IMR-90 (cell line): ENCODE results near the gene OPCML. TPM values are rescaled to one million over a fixed set of nuclear protein-coding genes. Genes with fewer than 3 reads are reported as not detected.

Experiments
- ATAC-seq: fragments of 200-7000 bp; cut with Tn5 transposase; 2 replicates; pipeline ENCODE4 v1.9.1; 2020; ENCODE audit warnings: low read depth, mild to moderate bottlenecking, moderate library complexity
- BruUV-seq: library from RNA; stranded (reverse); fragments of 400-500 nt; replicated peaks from 2 replicates; lab custom pipeline; 2021; lab: Mats Ljungman, UMichigan
- CTCF ChIA-PET: fragments of 300-600 bp; formaldehyde crosslinking; extraction: SDS; loops from one replicate; lab custom pipeline; 2021; ENCODE audit warnings: antibody characterized with exemption; lab: Yijun Ruan, JAX
- POLR2A ChIA-PET: fragments of 300-600 bp; sonication (Branson Sonifier 250); formaldehyde crosslinking; loops from one replicate; lab custom pipeline; 2022; ENCODE audit warnings: antibody characterized with exemption; ENCODE audit not compliant: unreplicated experiment; lab: Charles Lee
- DNase-seq: peaks from one replicate; pipeline ENCODE4 v3.0.0; 2013
- H2AFZ ChIP-seq: replicated peaks from 2 replicates; pipeline ENCODE3; 2013; ENCODE audit warnings: low read length, mild to moderate bottlenecking; ENCODE audit not compliant: poor library complexity
- H2AK5ac ChIP-seq: 2 replicates; pipeline ENCODE4 v1.6.1; 2013; ENCODE audit warnings: low read depth, low read length, inconsistent platforms
- H2AK9ac ChIP-seq: replicated peaks from 2 replicates; pipeline ENCODE3; 2013; ENCODE audit warnings: mild to moderate bottlenecking, low read depth, low read length, moderate library complexity; ENCODE audit not compliant: poor library complexity
- H2BK120ac ChIP-seq: 2 replicates; pipeline ENCODE4 v1.6.1; 2013; ENCODE audit warnings: low read depth, low read length, inconsistent platforms
- H2BK15ac ChIP-seq: 3 replicates; pipeline ENCODE4 v1.6.1; 2013; ENCODE audit warnings: low read depth, low read length, inconsistent platforms
- H2BK20ac ChIP-seq: 2 replicates; pipeline ENCODE4 v1.6.1; 2013; ENCODE audit warnings: low read depth, mild to moderate bottlenecking, inconsistent platforms, low read length, moderate library complexity
- H2BK5ac ChIP-seq: 2 replicates; pipeline ENCODE4 v1.6.1; 2013; ENCODE audit warnings: mild to moderate bottlenecking, low read depth, low read length, inconsistent platforms; ENCODE audit not compliant: poor library complexity, severe bottlenecking
- H3K14ac ChIP-seq: replicated peaks from 2 replicates; pipeline ENCODE4 v1.6.1; 2013; ENCODE audit warnings: low read depth, low read length, inconsistent platforms
- H3K18ac ChIP-seq: 2 replicates; pipeline ENCODE4 v1.6.1; 2013; ENCODE audit warnings: low read depth, low read length, control low read depth
- H3K23ac ChIP-seq: 2 replicates; pipeline ENCODE4 v1.6.1; 2013; ENCODE audit warnings: low read depth, low read length, inconsistent platforms
- H3K27ac ChIP-seq: 2 replicates; pipeline ENCODE4 v1.5.1; 2013; ENCODE audit warnings: mild to moderate bottlenecking, control low read depth, low read length; ENCODE audit not compliant: insufficient read depth
- H3K27me3 ChIP-seq: 2 replicates; pipeline ENCODE4 v1.6.1; 2013; ENCODE audit warnings: low read length; ENCODE audit not compliant: control insufficient read depth, insufficient read depth
- H3K36me3 ChIP-seq: 2 replicates; pipeline ENCODE4 v1.6.1; 2013; ENCODE audit warnings: low read length, mixed read lengths; ENCODE audit not compliant: control insufficient read depth, insufficient read depth
- H3K4ac ChIP-seq: 2 replicates; pipeline ENCODE4 v1.6.1; 2013; ENCODE audit warnings: low read depth, low read length, inconsistent platforms
- H3K4me1 ChIP-seq: 2 replicates; pipeline ENCODE4 v1.6.1; 2013; ENCODE audit warnings: low read length, mixed read lengths; ENCODE audit not compliant: control insufficient read depth, insufficient read depth
- H3K4me2 ChIP-seq: 2 replicates; pipeline ENCODE4 v1.6.1; 2013; ENCODE audit warnings: low read depth, mild to moderate bottlenecking, control low read depth, low read length, moderate library complexity
- H3K4me3 ChIP-seq: 2 replicates; pipeline ENCODE4 v1.5.1; 2013; ENCODE audit warnings: low read depth, mild to moderate bottlenecking, control low read depth, low read length, moderate library complexity; ENCODE audit not compliant: insufficient read depth
- H3K56ac ChIP-seq: 2 replicates; pipeline ENCODE4 v1.6.1; 2013; ENCODE audit warnings: low read length, inconsistent platforms; ENCODE audit not compliant: insufficient read depth; ENCODE audit errors: extremely low read depth
- H3K79me1 ChIP-seq, 2 experiments: 2 replicates each; pipeline ENCODE4 v1.6.1; 2013; ENCODE audit warnings: low read length in 2 of 2, inconsistent platforms in 1 of 2, low read depth in 1 of 2
- H3K9ac ChIP-seq: 2 replicates; pipeline ENCODE4 v1.6.1; 2013; ENCODE audit warnings: low read depth, low read length, control low read depth
- H3K9me1 ChIP-seq: 2 replicates; pipeline ENCODE4 v1.6.1; 2013; ENCODE audit warnings: low read length, inconsistent platforms; ENCODE audit not compliant: insufficient read depth
- H3K9me3 ChIP-seq: 2 replicates; pipeline ENCODE4 v1.6.1; 2013; ENCODE audit warnings: low read length; ENCODE audit not compliant: control insufficient read depth, insufficient read depth
- H4K20me1 ChIP-seq: 2 replicates; pipeline ENCODE4 v1.6.1; 2013; ENCODE audit warnings: low read length, inconsistent platforms; ENCODE audit not compliant: insufficient read depth
- H4K5ac ChIP-seq: 2 replicates; pipeline ENCODE4 v1.6.1; 2013; ENCODE audit warnings: mild to moderate bottlenecking, low read depth, low read length, control low read depth
- H4K8ac ChIP-seq, 2 experiments: 2 replicates each; pipeline ENCODE4 v1.6.1; 2013; ENCODE audit warnings: low read depth in 2 of 2, low read length in 2 of 2, control low read depth in 1 of 2, inconsistent platforms in 1 of 2
- H4K91ac ChIP-seq: 2 replicates; pipeline ENCODE4 v1.6.1; 2013; ENCODE audit warnings: low read depth, low read length, inconsistent platforms; ENCODE audit not compliant: insufficient read depth
- BHLHE40 ChIP-seq: fragments of 150-350 bp; IDR thresholded peaks from 2 replicates; pipeline ENCODE4 v1.6.1; 2016; ENCODE audit warnings: mild to moderate bottlenecking, low read depth, low read length
- CHD1 ChIP-seq: IDR thresholded peaks from 2 replicates; pipeline ENCODE4 v1.6.1; 2012; ENCODE audit warnings: low read depth, low read length, improper control_type of control experiment
- CTCF ChIP-seq: conservative IDR thresholded peaks from 2 replicates; pipeline ENCODE4 v1.5.1; 2012; ENCODE audit warnings: mild to moderate bottlenecking, low read depth, low read length, improper control_type of control experiment
- ELK1 ChIP-seq: fragments of 150-350 bp; IDR thresholded peaks from 2 replicates; pipeline ENCODE4 v1.6.1; 2016; ENCODE audit warnings: low read depth, mild to moderate bottlenecking, low read length, moderate library complexity, borderline replicate concordance
- FOS ChIP-seq: fragments of 150-350 bp; IDR thresholded peaks from 2 replicates; pipeline ENCODE4 v1.6.1; 2016; ENCODE audit warnings: low read depth, low read length
- MAFK ChIP-seq: IDR thresholded peaks from 2 replicates; pipeline ENCODE4 v1.6.1; 2012; ENCODE audit warnings: low read depth, low read length, improper control_type of control experiment
- MAZ ChIP-seq: IDR thresholded peaks from 2 replicates; pipeline ENCODE4 v1.6.1; 2012; ENCODE audit warnings: low read depth, mild to moderate bottlenecking, low read length, improper control_type of control experiment, moderate library complexity, borderline replicate concordance
- RAD21 ChIP-seq: IDR thresholded peaks from 2 replicates; pipeline ENCODE4 v1.6.1; 2012; ENCODE audit warnings: low read length, improper control_type of control experiment
- RCOR1 ChIP-seq: IDR thresholded peaks from 2 replicates; pipeline ENCODE4 v1.6.1; 2012; ENCODE audit warnings: mild to moderate bottlenecking, low read length, improper control_type of control experiment; ENCODE audit not compliant: insufficient replicate concordance
- USF2 ChIP-seq: fragments of 150-350 bp; IDR thresholded peaks from 2 replicates; pipeline ENCODE4 v1.6.1; 2017; ENCODE audit warnings: mild to moderate bottlenecking, antibody characterized with exemption, low read length, low read depth
- WGBS, 2 experiments: methylation state at CpG; one replicate each; pipeline versions ENCODE4 v1.1.5 to v1.1.7; 2013; ENCODE audit warnings: missing lambda C conversion rate in 2 of 2; ENCODE audit not compliant: insufficient read length in 1 of 2; ENCODE audit errors: extremely low coverage in 2 of 2; 5-methylcytosine and 5-hydroxymethylcytosine counted together
- dilution Hi-C: fragments of 300-500 bp; cut with HindIII; formaldehyde crosslinking; loops from one replicate; pipeline ENCODE4 v1.14.3; 2018; ENCODE audit warnings: low sequenced_read_pairs; ENCODE audit not compliant: unreplicated experiment
- in situ Hi-C: fragments of 300-500 bp; cut with MboI; formaldehyde crosslinking; loops from 3 replicates; pipeline ENCODE4 v1.14.3; 2019; ENCODE audit warnings: low sequenced_read_pairs, inconsistent platforms, mixed read lengths
- intact Hi-C: fragments of 100-400 bp; cut with micrococcal nuclease; formaldehyde crosslinking; loops from 2 replicates; pipeline ENCODE4 v1.10.0; 2022
- polyA plus RNA-seq, 3 experiments: library from polyadenylated mRNA; depleted of rRNA; stranded (reverse); fragments of >200 nt; gene quantifications; 2 replicates each; pipeline ENCODE4 v1.2.3, GENCODE V29; 2012; ENCODE audit warnings: low replicate concordance in 1 of 3
- total RNA-seq: library from RNA; depleted of rRNA; stranded (reverse); fragments of >200 nt; gene quantifications from 2 replicates; pipeline ENCODE4 v1.2.3, GENCODE V29; 2012

OPCML gene
- total and polyA plus RNA-seq, 2 of the 4 experiments (the other 2 are of a cell fraction): under 0.01 to 2.6 TPM

- TF ChIP-seq USF2: no peak
- TF ChIP-seq CTCF: no peak
- TF ChIP-seq CHD1: no peak
- TF ChIP-seq ELK1: no peak
- TF ChIP-seq FOS: no peak
- no peak for TF ChIP-seq MAZ
- TF ChIP-seq RAD21: no peak
- no peak for TF ChIP-seq BHLHE40
- no peak for TF ChIP-seq RCOR1
- no peak for TF ChIP-seq MAFK
- H2BK15ac ChIP-seq: no peak overlapping the region
- no peak overlapping the region for H2AK5ac ChIP-seq
- WGBS, 2 experiments: no CpG with 5 or more reads among the region's 9 CpGs
- H2BK120ac ChIP-seq: no peak overlapping the region
- no peaks in the 10 kb centered on the region for H3K9me1 ChIP-seq
- H2BK5ac ChIP-seq: no peak overlapping the region
- H3K4ac ChIP-seq: no peak overlapping the region
- peaks cover 2% of the 10 kb centered on the region; the same call in 1 of the 2 replicates for H3K4me1 ChIP-seq
- H3K36me3 ChIP-seq: no peaks in the 10 kb centered on the region
- in situ Hi-C loops: no loop called here
- H4K5ac ChIP-seq: no peak overlapping the region
- H3K9ac ChIP-seq: no peak overlapping the region
- peaks cover 30% of the 10 kb centered on the region for H3K27me3 ChIP-seq
- no peak overlapping the region for H3K56ac ChIP-seq
- dilution Hi-C loops: no loop called here
- no peak overlapping the region for H2BK20ac ChIP-seq
- no peak overlapping the region for H4K8ac ChIP-seq
- no peak overlapping the region for H3K27ac ChIP-seq
- no peak overlapping the region for H2AFZ ChIP-seq
- no peak overlapping the region for H3K23ac ChIP-seq
- BruUV-seq: no TSS peak
- no peak overlapping the region for H3K18ac ChIP-seq
- ATAC-seq (no peak), DNase-seq (no peak)
- POLR2A ChIA-PET: no interaction called here
- intact Hi-C loops: loop anchor here (5.0 kb wide), 3 partner anchors 77 to 817 kb away; no protein-coding TSS in a partner anchor
- H3K4me2 ChIP-seq: no peak overlapping the region; the same call in 1 of the 2 replicates
- no peak overlapping the region for H4K91ac ChIP-seq
- no peaks in the 10 kb centered on the region for H4K20me1 ChIP-seq
- no peak overlapping the region for H3K4me3 ChIP-seq
- no peaks in the 10 kb centered on the region for H3K79me1 ChIP-seq
- H3K14ac ChIP-seq: no peak overlapping the region
- H2AK9ac ChIP-seq: no peak overlapping the region
- H3K9me3 ChIP-seq: no peaks in the 10 kb centered on the region
- CTCF ChIA-PET: interaction anchor here (0.6 kb wide), 1 partner anchor 385 kb away, joined by 3 read pairs; no protein-coding TSS in a partner anchor
Observed at GRCh38 chr11:132944569-132944944, 587.7 kb downstream of the OPCML start.
